ENCODE measurements around the gene NR6A1. TPM values are rescaled to one million over a fixed set of nuclear protein-coding genes. Genes with fewer than 3 reads are reported as not detected.

NR6A1 gene
- total and polyA plus RNA-seq, 2 of the 8 experiments (the other 6 are each of a cell fraction or from before 2014, with no cell fraction given), result 93.2 to 237 TPM

- TF ChIP-seq CHD7 (IDR thresholded peaks at IDR 0.05; ENCODE audit: insufficient replicate concordance, low read length) (peak; percentile 34), TAF1 (IDR thresholded peaks at IDR 0.05; ENCODE audit: low read depth, low read length) (0 out of 2 replicates have a peak, but pooled peaks have one; percentile 11), JUND (IDR thresholded peaks at IDR 0.05; ENCODE audit: low read length) (peak; percentile 53; the same call in 1 of the 2 replicates), RBBP5 (IDR thresholded peaks at IDR 0.05; ENCODE audit: borderline replicate concordance, low read depth, low read length) (peak; percentile 82), SIRT6 (IDR thresholded peaks at IDR 0.05; ENCODE audit: low read length) (no peak), CTBP2 (IDR thresholded peaks at IDR 0.05; ENCODE audit: borderline replicate concordance, insufficient read depth, insufficient read length, low read length) (no peak), MAX (IDR thresholded peaks at IDR 0.05) (no peak), YY1 (IDR thresholded peaks at IDR 0.05; ENCODE audit: low read depth, low read length) (peak; percentile 78; the same call in 1 of the 2 replicates), CBX5 (IDR thresholded peaks at IDR 0.05; ENCODE audit: low read depth, low read length) (no peak), CHD2 (IDR thresholded peaks at IDR 0.05; ENCODE audit: low read length) (peak; percentile 71; the same call in 1 of the 2 replicates), BACH1 (IDR thresholded peaks at IDR 0.05; ENCODE audit: low read length) (peak; percentile 68; the same call in 1 of the 2 replicates), TBP (IDR thresholded peaks at IDR 0.05; ENCODE audit: low read depth, low read length) (0 out of 2 replicates have a peak, but pooled peaks have one; percentile 25)
These were observed 177.5 kb downstream of the NR6A1 start (continued) for GRCh38 chr9:124593651-124594058.

Measured in H1 (cell line).